ENCODE measurements around the gene CASTOR1. TPM values are rescaled to one million over a fixed set of nuclear protein-coding genes. Genes with fewer than 3 reads are reported as not detected.

Gene CASTOR1
- total RNA-seq, 1 donor from 2014 or later = 51.8 TPM

DNA sequence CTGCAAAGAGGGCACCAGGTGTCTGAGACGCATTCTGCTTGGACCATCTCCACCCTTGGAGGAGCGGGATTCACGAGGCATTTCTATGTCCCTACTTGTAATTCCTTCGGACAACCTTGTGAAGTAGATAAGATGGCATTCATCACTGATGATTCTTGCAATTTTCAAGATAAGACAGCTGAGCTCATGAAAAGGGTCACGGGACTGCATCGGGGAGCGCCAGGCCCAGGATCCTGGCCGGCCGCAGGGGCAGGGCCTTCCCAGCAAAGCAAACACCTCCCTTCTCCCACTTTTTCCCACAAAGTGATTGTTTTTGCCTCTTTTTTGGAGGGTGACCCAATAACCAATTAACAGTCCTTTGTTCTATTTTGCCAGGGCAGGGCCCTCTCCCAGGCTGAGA lies 51.2 kb downstream of the CASTOR1 start:
- peak overlapping the region; percentile 10 for H3K27ac ChIP-seq
- H3K36me3 ChIP-seq = no peaks in the 10 kb centered on the region
- H3K4me3 ChIP-seq = no peak overlapping the region
- no peaks in the 10 kb centered on the region for H3K9me3 ChIP-seq
- intact Hi-C loops (cut with DNase I) = no loop called here
- no peaks in the 10 kb centered on the region for H3K27me3 ChIP-seq
- DNase-seq (ENCODE audit: extremely low spot score in 2 of 2) = no peak
- TF ChIP-seq POLR2A (IDR thresholded peaks at IDR 0.05) (no peak), POLR2AphosphoS5 (IDR thresholded peaks at IDR 0.05; ENCODE audit: insufficient read depth in 1 of 2, low read depth in 1 of 2) (no peak), CTCF (IDR thresholded peaks at IDR 0.05) (no peak)
- H3K4me1 ChIP-seq = peaks cover 43% of the 10 kb centered on the region

- H3K36me3 ChIP-seq = no peaks in the 10 kb centered on the region
- H3K27me3 ChIP-seq = no peaks in the 10 kb centered on the region
- H3K4me3 ChIP-seq = no peak overlapping the region
- no peaks in the 10 kb centered on the region for H3K9me3 ChIP-seq
- TF ChIP-seq POLR2AphosphoS5 (IDR thresholded peaks at IDR 0.05; ENCODE audit: insufficient read depth in 1 of 2, low read depth in 1 of 2) (no peak), POLR2A (IDR thresholded peaks at IDR 0.05) (no peak), CTCF (IDR thresholded peaks at IDR 0.05) (no peak)
- intact Hi-C loops (cut with DNase I) = no loop called here
- H3K27ac ChIP-seq = no peak overlapping the region
- peaks cover 41% of the 10 kb centered on the region for H3K4me1 ChIP-seq
- no peak for DNase-seq (ENCODE audit: extremely low spot score in 2 of 2)
Measured at GRCh38 chr22:30236875-30237274, 52.4 kb downstream of the CASTOR1 start.

- Histone ChIP-seq H3K27me3 (no peaks in the 10 kb centered on the region), H3K9me3 (no peaks in the 10 kb centered on the region), H3K27ac (no peak overlapping the region), H3K4me3 (no peak overlapping the region), H3K4me1 (peaks cover 30% of the 10 kb centered on the region), H3K36me3 (no peaks in the 10 kb centered on the region)
- intact Hi-C loops (cut with DNase I) = no loop called here
- DNase-seq (ENCODE audit: extremely low spot score in 2 of 2) = no peak
- TF ChIP-seq POLR2A (IDR thresholded peaks at IDR 0.05) = no peak
- no peak for TF ChIP-seq POLR2AphosphoS5 (IDR thresholded peaks at IDR 0.05; ENCODE audit: insufficient read depth in 1 of 2, low read depth in 1 of 2)
- TF ChIP-seq CTCF (IDR thresholded peaks at IDR 0.05) = no peak
Measured at GRCh38 chr22:30235687-30236170, 53.6 kb downstream of the CASTOR1 start.

Other genes starting within 250 kb of the CASTOR1 start
- gene HORMAD2, start 209.0 kb downstream of the CASTOR1 start, total RNA-seq = not detected
- 0.49 TPM for gene LIF, start 42.7 kb downstream of the CASTOR1 start, total RNA-seq
- gene OSM, start 22.7 kb downstream of the CASTOR1 start, total RNA-seq = not detected
- 51.3 TPM for gene TBC1D10A, start 37.4 kb upstream of the CASTOR1 start, total RNA-seq
- gene SF3A1, start 67.4 kb upstream of the CASTOR1 start, total RNA-seq = 78.3 TPM
- gene CCDC157, start 67.5 kb upstream of the CASTOR1 start, total RNA-seq = 4.2 TPM
- 17.4 TPM for gene RNF215, start 97.9 kb upstream of the CASTOR1 start, total RNA-seq
- gene SEC14L2, start 107.5 kb upstream of the CASTOR1 start, total RNA-seq = 20.6 TPM
- 21.1 TPM for gene MTFP1, start 136.3 kb upstream of the CASTOR1 start, total RNA-seq
- not detected for gene SEC14L3, start 182.5 kb upstream of the CASTOR1 start, total RNA-seq
- not detected for gene SEC14L4, start 216.2 kb upstream of the CASTOR1 start, total RNA-seq

Measured in vagina (tissue), 2 donors.